Vagina (tissue), 2 donors: ENCODE results near the gene ZNF397.
"Not testable (repeated sequence)": the region's sequence is repeated elsewhere in the genome, so short reads cannot be mapped to it uniquely, and the experiment has no call there.

ENCODE experiments used
- CTCF ChIP-seq, 3 experiments: fragments of 450-650 bp in 2 of 3; fragments of 200-600 bp in 1 of 3; sonication (generic) in 1 of 3; IDR thresholded peaks; one replicate each; pipeline ENCODE4 v1.5.1; 2017 to 2019; ENCODE audit warnings: antibody characterized with exemption in 3 of 3, mild to moderate bottlenecking in 2 of 3, moderate library complexity in 2 of 3
- POLR2A ChIP-seq, 2 donors: fragments of 450-650 bp; IDR thresholded peaks; one replicate each; pipeline ENCODE4 v1.6.1; 2017; ENCODE audit warnings: antibody characterized with exemption in 2 of 2, mild to moderate bottlenecking in 2 of 2, moderate library complexity in 2 of 2
- POLR2AphosphoS5 ChIP-seq, 2 donors: sonication (generic); formaldehyde crosslinking; IDR thresholded peaks; one replicate each; pipeline ENCODE4 v1.9.0; 2017; ENCODE audit warnings: antibody characterized with exemption in 2 of 2, mild to moderate bottlenecking in 2 of 2, low read depth in 1 of 2; ENCODE audit not compliant: insufficient read depth in 1 of 2

- not testable (repeated sequence) for TF ChIP-seq CTCF (IDR thresholded peaks at IDR 0.05); POLR2A (IDR thresholded peaks at IDR 0.05); POLR2AphosphoS5 (IDR thresholded peaks at IDR 0.05; ENCODE audit: insufficient read depth in 1 of 2, low read depth in 1 of 2)
Observed at GRCh38 chr18:35216611-35217010, 24.2 kb upstream of the ZNF397 start.
